GM12878 (cell line): ENCODE data around the gene RIC3. TPM values are rescaled to one million over a fixed set of nuclear protein-coding genes. Genes with fewer than 3 reads are reported as not detected.

Experiments
- ATAC-seq: fragments of 200-7000 bp; cut with Tn5 transposase; 3 replicates; pipeline ENCODE4 v1.9.1; 2020; ENCODE audit warnings: mild to moderate bottlenecking, moderate library complexity
- BruUV-seq: library from RNA; stranded (reverse); fragments of 400-500 nt; replicated peaks from 2 replicates; lab custom pipeline; 2021; lab: Mats Ljungman, UMichigan
- CTCF ChIA-PET: fragments of 300-600 bp; sonication (Branson Sonifier 250); formaldehyde crosslinking; extraction: SDS; loops from one replicate; lab custom pipeline; 2021; ENCODE audit warnings: inconsistent platforms; lab: Yijun Ruan, JAX
- POLR2A ChIA-PET: fragments of 350-600 bp; formaldehyde crosslinking; extraction: SDS; loops from one replicate; lab custom pipeline; 2021; ENCODE audit warnings: inconsistent platforms; lab: Charles Lee
- RAD21 ChIA-PET: fragments of 300-600 bp; sonication (Branson Sonifier 250); formaldehyde crosslinking; loops from one replicate; lab custom pipeline; 2023; ENCODE audit warnings: antibody characterized with exemption; ENCODE audit not compliant: unreplicated experiment; lab: Charles Lee
- SMC1A ChIA-PET: fragments of 300-600 bp; sonication (Branson Sonifier 250); formaldehyde crosslinking; loops from one replicate; lab custom pipeline; 2023; ENCODE audit not compliant: unreplicated experiment, uncharacterized antibody; lab: Charles Lee
- DNase-seq: peaks from one replicate; pipeline ENCODE4 v3.0.0-alpha.2; 2011; ENCODE audit warnings: low read depth, low spot score
- FAIRE-seq: peaks from 3 replicates; lab custom pipeline; 2011; peaks lifted over from hg19 to GRCh38; lab: Jason Lieb, UNC
- H2AFZ ChIP-seq: 2 replicates; pipeline ENCODE4 v1.6.0; 2011; ENCODE audit warnings: low read depth, low read length, control low read depth; ENCODE audit not compliant: control insufficient read depth
- H3K27ac ChIP-seq: 2 replicates; pipeline ENCODE4 v1.5.1; 2011; ENCODE audit warnings: control low read depth; ENCODE audit not compliant: control insufficient read depth, insufficient read depth
- H3K27me3 ChIP-seq, 2 experiments: replicated peaks in 1 of 2; 2 replicates each; pipeline versions ENCODE4 v1.6.0 to v1.6.1; 2011; ENCODE audit warnings: low read length in 1 of 2; ENCODE audit not compliant: control insufficient read depth in 2 of 2, insufficient read depth in 2 of 2
- H3K36me3 ChIP-seq, 2 experiments: 2 replicates each; pipeline ENCODE4 v1.5.1; 2011; ENCODE audit warnings: low read length in 1 of 2; ENCODE audit not compliant: control insufficient read depth in 2 of 2, insufficient read depth in 2 of 2
- H3K4me1 ChIP-seq: 2 replicates; pipeline ENCODE4 v1.6.1; 2011; ENCODE audit warnings: mild to moderate bottlenecking, low read length, moderate library complexity, mixed read lengths; ENCODE audit not compliant: control insufficient read depth, insufficient read depth
- H3K4me2 ChIP-seq: 2 replicates; pipeline ENCODE4 v1.6.0; 2011; ENCODE audit warnings: control low read depth; ENCODE audit not compliant: control insufficient read depth, insufficient read depth
- H3K4me3 ChIP-seq: fragments of 200-600 bp; sonication (generic); 2 replicates; pipeline ENCODE4 v1.5.1; 2016
- H3K79me2 ChIP-seq: 2 replicates; pipeline ENCODE4 v1.6.0; 2011; ENCODE audit warnings: low read length; ENCODE audit not compliant: control insufficient read depth, insufficient read depth
- H3K9ac ChIP-seq: 2 replicates; pipeline ENCODE4 v1.8.0; 2011; ENCODE audit warnings: low read length, control low read depth, mixed read lengths; ENCODE audit not compliant: control insufficient read depth, insufficient read depth
- H3K9me3 ChIP-seq: replicated peaks from 3 replicates; pipeline ENCODE4 v1.5.1; 2011; ENCODE audit warnings: mild to moderate bottlenecking, low read length; ENCODE audit not compliant: control insufficient read depth, insufficient read depth
- H4K20me1 ChIP-seq: 2 replicates; pipeline ENCODE4 v1.6.0; 2011; ENCODE audit not compliant: control insufficient read depth, insufficient read depth
- BACH1 ChIP-seq: fragments of 450-650 bp; IDR thresholded peaks from 2 replicates; pipeline ENCODE4 v1.6.1; 2017; ENCODE audit warnings: mild to moderate bottlenecking, borderline replicate concordance
- BHLHE40 ChIP-seq, 2 experiments: fragments of 450-650 bp in 1 of 2; IDR thresholded peaks; 2 replicates each; pipeline ENCODE4 v1.6.1; 2011 to 2017; ENCODE audit warnings: low read depth in 2 of 2, borderline replicate concordance in 1 of 2, improper control_type of control experiment in 1 of 2, low read length in 1 of 2, mild to moderate bottlenecking in 1 of 2
- ESRRA ChIP-seq: IDR thresholded peaks from 2 replicates; pipeline ENCODE4 v1.6.1; 2012; ENCODE audit warnings: mild to moderate bottlenecking, low read length, improper control_type of control experiment
- GATAD2B ChIP-seq: fragments of 450-650 bp; conservative IDR thresholded peaks from 2 replicates; pipeline ENCODE4 v1.6.1; 2017; ENCODE audit warnings: low read depth, mild to moderate bottlenecking, moderate library complexity
- KAT2A ChIP-seq: conservative IDR thresholded peaks from 2 replicates; pipeline ENCODE4 v1.6.1; 2011; ENCODE audit warnings: low read depth, low read length; ENCODE audit not compliant: control insufficient read depth
- KDM1A ChIP-seq: fragments of 200-600 bp; sonication (generic); IDR thresholded peaks from 2 replicates; pipeline ENCODE4 v1.6.1; 2016; ENCODE audit warnings: borderline replicate concordance
- MXI1 ChIP-seq: fragments of 150-350 bp; IDR thresholded peaks from 2 replicates; pipeline ENCODE4 v1.6.1; 2011; ENCODE audit warnings: low read depth, mild to moderate bottlenecking, inconsistent platforms, low read length, improper control_type of control experiment
- NBN ChIP-seq: fragments of 450-650 bp; IDR thresholded peaks from 2 replicates; pipeline ENCODE4 v1.6.1; 2016
- NR2C2 ChIP-seq: IDR thresholded peaks from 2 replicates; pipeline ENCODE4 v1.6.1; 2011; ENCODE audit warnings: borderline replicate concordance, low read depth; ENCODE audit not compliant: control insufficient read depth, insufficient read length
- NR2F1 ChIP-seq: fragments of 450-650 bp; conservative IDR thresholded peaks from 2 replicates; pipeline ENCODE4 v1.6.1; 2017; ENCODE audit warnings: mild to moderate bottlenecking
- RAD51 ChIP-seq: fragments of 450-650 bp; IDR thresholded peaks from 2 replicates; pipeline ENCODE4 v1.6.1; 2016; ENCODE audit warnings: moderate library complexity, mild to moderate bottlenecking, inconsistent platforms
- SRF ChIP-seq, 2 experiments: IDR thresholded peaks; 2 replicates each; pipeline ENCODE4 v1.6.1; 2011; ENCODE audit warnings: low read depth in 2 of 2, low read length in 2 of 2, mild to moderate bottlenecking in 1 of 2, moderate library complexity in 1 of 2
- WGBS: methylation state at CpG from one replicate; pipeline ENCODE4 v1.1.6; 2016; ENCODE audit warnings: low lambda C conversion rate; ENCODE audit not compliant: insufficient replicate concordance, insufficient coverage; ENCODE audit errors: missing lambda C conversion rate; 5-methylcytosine and 5-hydroxymethylcytosine counted together
- in situ Hi-C: fragments of 300-500 bp; cut with MboI; formaldehyde crosslinking; loops from 9 replicates; pipeline ENCODE4 v1.14.3; 2018; ENCODE audit warnings: mixed read lengths
- intact Hi-C: fragments of 100-400 bp; cut with micrococcal nuclease; formaldehyde crosslinking; loops from one replicate; pipeline ENCODE4 v1.14.2; 2022; ENCODE audit not compliant: unreplicated experiment
- polyA plus RNA-seq, 11 experiments: library from polyadenylated mRNA; depleted of rRNA in 4 of 11; unstranded in 6 of 11; stranded (reverse) in 5 of 11; fragments of >200 nt; fragmentation: Nextera tagmentation in 4 of 11; fragmentation: Illumina TruSeq in 1 of 11; extraction: Ambion mirVana in 4 of 11; extraction: Trizol in 1 of 11; gene quantifications; 1 replicate in 1 of 11; 2 replicates in 10 of 11; pipeline versions ENCODE4 v1.2.1 to v1.2.3, GENCODE V29; 2011 to 2016; ENCODE audit warnings: inconsistent platforms in 2 of 11, missing spikeins in 2 of 11, low read depth in 1 of 11
- total RNA-seq, 4 experiments: library from RNA; depleted of rRNA in 3 of 4; stranded (reverse); fragments of >200 nt in 3 of 4; fragmentation: Illumina TruSeq in 1 of 4; extraction: Trizol in 1 of 4; gene quantifications; 2 replicates each; pipeline versions ENCODE4 v1.2.1 to v1.2.3, GENCODE V29; 2013 to 2021
- TF ChIP-seq, protein P1 (sequence below): fragments of 450-650 bp; IDR thresholded peaks from 2 replicates; pipeline ENCODE4 v1.6.1; 2017; ENCODE audit warnings: antibody characterized with exemption, mild to moderate bottlenecking, moderate library complexity
- TF ChIP-seq, protein P2 (sequence below): fragments of 450-650 bp; IDR thresholded peaks from 2 replicates; pipeline ENCODE4 v1.6.1; 2016; ENCODE audit warnings: mild to moderate bottlenecking
- TF ChIP-seq, protein P3 (sequence below): fragments of 450-650 bp; IDR thresholded peaks from 2 replicates; pipeline ENCODE4 v1.6.1; 2018; ENCODE audit warnings: mild to moderate bottlenecking, low read depth, moderate library complexity; ENCODE audit not compliant: partially characterized antibody
- TF ChIP-seq, protein P4 (sequence below): IDR thresholded peaks from 2 replicates; pipeline ENCODE4 v1.6.1; 2012; ENCODE audit warnings: low read length, inconsistent platforms

Gene RIC3
- total and polyA plus RNA-seq, 10 of the 15 experiments (the other 5 are each of a cell fraction or from before 2014, with no cell fraction given), result 0.90 to 8.9 (median 2.2) TPM

DNA sequence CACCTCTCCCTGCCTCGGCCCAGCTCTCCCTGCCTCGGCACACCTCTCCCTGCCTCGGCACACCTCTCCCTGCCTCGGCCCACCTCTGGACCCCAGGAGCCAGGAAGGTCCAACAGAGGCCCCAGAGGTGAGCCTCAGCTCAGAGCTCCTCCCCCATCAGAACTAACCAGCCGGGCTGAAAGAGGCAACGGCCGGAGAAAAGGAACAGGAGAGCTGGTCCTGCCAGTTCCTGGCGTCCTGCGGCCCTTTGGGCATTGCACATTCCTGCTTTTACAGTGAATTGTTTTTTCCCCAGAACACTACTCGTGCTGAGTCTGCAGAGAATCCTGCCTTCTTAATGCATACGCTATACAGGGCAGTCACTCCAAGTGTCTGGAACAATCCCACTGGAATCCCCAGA is 49.1 kb upstream of the RIC3 start (continued):
- TF ChIP-seq, protein P1, sequence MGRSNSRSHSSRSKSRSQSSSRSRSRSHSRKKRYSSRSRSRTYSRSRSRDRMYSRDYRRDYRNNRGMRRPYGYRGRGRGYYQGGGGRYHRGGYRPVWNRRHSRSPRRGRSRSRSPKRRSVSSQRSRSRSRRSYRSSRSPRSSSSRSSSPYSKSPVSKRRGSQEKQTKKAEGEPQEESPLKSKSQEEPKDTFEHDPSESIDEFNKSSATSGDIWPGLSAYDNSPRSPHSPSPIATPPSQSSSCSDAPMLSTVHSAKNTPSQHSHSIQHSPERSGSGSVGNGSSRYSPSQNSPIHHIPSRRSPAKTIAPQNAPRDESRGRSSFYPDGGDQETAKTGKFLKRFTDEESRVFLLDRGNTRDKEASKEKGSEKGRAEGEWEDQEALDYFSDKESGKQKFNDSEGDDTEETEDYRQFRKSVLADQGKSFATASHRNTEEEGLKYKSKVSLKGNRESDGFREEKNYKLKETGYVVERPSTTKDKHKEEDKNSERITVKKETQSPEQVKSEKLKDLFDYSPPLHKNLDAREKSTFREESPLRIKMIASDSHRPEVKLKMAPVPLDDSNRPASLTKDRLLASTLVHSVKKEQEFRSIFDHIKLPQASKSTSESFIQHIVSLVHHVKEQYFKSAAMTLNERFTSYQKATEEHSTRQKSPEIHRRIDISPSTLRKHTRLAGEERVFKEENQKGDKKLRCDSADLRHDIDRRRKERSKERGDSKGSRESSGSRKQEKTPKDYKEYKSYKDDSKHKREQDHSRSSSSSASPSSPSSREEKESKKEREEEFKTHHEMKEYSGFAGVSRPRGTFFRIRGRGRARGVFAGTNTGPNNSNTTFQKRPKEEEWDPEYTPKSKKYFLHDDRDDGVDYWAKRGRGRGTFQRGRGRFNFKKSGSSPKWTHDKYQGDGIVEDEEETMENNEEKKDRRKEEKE, result no peak
- TF ChIP-seq NR2F1 (no peak), BHLHE40 (IDR thresholded peaks at IDR 0.05; ENCODE audit: borderline replicate concordance in 1 of 2, low read depth in 2 of 2, low read length in 1 of 2) (no peak), KAT2A (no peak), RAD51 (no peak), MXI1 (no peak), NBN (no peak)
- TF ChIP-seq, protein P2, sequence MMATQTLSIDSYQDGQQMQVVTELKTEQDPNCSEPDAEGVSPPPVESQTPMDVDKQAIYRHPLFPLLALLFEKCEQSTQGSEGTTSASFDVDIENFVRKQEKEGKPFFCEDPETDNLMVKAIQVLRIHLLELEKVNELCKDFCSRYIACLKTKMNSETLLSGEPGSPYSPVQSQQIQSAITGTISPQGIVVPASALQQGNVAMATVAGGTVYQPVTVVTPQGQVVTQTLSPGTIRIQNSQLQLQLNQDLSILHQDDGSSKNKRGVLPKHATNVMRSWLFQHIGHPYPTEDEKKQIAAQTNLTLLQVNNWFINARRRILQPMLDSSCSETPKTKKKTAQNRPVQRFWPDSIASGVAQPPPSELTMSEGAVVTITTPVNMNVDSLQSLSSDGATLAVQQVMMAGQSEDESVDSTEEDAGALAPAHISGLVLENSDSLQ, result no peak

DNA sequence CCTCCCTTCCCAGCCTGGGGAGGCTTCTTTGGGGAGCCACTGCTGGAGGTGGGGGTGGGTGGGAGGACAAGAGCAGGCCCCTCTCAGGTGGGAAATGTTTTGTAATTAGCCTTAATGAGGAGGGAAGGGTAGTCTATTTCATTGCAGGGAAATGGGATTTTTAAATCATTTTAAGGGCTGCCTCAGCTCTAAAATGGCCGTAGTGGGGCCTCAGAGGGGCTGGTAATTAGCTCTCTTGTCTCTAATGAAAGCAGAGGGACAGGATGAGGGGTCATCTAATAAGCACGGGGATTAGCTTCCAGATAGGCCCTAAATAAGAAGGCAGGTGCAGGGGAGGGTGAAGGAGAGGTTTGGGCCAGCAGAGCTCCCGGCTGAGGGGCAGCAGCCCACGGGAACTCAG is 48.3 kb upstream of the RIC3 start:
- no TSS peak for BruUV-seq
- Histone ChIP-seq H3K9ac (no peak overlapping the region), H4K20me1 (no peaks in the 10 kb centered on the region; the same call in 1 of the 2 replicates), H3K36me3 (no peaks in the 10 kb centered on the region), H3K4me3 (no peak overlapping the region), H3K4me1 (no peaks in the 10 kb centered on the region), H3K9me3 (no peaks in the 10 kb centered on the region), H3K27me3 (no peaks in the 10 kb centered on the region; a peak in 1 of 4 replicates), H3K79me2 (no peaks in the 10 kb centered on the region), H3K4me2 (no peak overlapping the region), H2AFZ (no peak overlapping the region), H3K27ac (no peak overlapping the region)
- POLR2A ChIA-PET, result no interaction called here
- FAIRE-seq (no peak), DNase-seq (no peak), ATAC-seq (no peak)
- CTCF ChIA-PET, result interaction anchor here (1.3 to 2.3 kb wide), 5 partner anchors 18 to 350 kb away, joined by 3 to 7 read pairs (median 5); no protein-coding TSS in a partner anchor
- intact Hi-C loops (no loop called here), in situ Hi-C loops (no loop called here)
- RAD21 ChIA-PET, result no interaction called here
- 0% methylated on average over 4 of the region's 4 CpGs for WGBS
- SMC1A ChIA-PET, result interaction anchor here (0.8 to 1.3 kb wide), 4 partner anchors 14 to 349 kb away, joined by 3 to 5 read pairs (median 4); no protein-coding TSS in a partner anchor
- TF ChIP-seq NR2C2 (no peak), GATAD2B (no peak), SRF (IDR thresholded peaks at IDR 0.05; ENCODE audit: low read depth in 2 of 2, low read length in 2 of 2) (no peak), ESRRA (no peak), BACH1 (no peak), KDM1A (no peak)
- TF ChIP-seq, protein P3, sequence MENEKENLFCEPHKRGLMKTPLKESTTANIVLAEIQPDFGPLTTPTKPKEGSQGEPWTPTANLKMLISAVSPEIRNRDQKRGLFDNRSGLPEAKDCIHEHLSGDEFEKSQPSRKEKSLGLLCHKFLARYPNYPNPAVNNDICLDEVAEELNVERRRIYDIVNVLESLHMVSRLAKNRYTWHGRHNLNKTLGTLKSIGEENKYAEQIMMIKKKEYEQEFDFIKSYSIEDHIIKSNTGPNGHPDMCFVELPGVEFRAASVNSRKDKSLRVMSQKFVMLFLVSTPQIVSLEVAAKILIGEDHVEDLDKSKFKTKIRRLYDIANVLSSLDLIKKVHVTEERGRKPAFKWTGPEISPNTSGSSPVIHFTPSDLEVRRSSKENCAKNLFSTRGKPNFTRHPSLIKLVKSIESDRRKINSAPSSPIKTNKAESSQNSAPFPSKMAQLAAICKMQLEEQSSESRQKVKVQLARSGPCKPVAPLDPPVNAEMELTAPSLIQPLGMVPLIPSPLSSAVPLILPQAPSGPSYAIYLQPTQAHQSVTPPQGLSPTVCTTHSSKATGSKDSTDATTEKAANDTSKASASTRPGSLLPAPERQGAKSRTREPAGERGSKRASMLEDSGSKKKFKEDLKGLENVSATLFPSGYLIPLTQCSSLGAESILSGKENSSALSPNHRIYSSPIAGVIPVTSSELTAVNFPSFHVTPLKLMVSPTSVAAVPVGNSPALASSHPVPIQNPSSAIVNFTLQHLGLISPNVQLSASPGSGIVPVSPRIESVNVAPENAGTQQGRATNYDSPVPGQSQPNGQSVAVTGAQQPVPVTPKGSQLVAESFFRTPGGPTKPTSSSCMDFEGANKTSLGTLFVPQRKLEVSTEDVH, result no peak
- TF ChIP-seq, protein P4, sequence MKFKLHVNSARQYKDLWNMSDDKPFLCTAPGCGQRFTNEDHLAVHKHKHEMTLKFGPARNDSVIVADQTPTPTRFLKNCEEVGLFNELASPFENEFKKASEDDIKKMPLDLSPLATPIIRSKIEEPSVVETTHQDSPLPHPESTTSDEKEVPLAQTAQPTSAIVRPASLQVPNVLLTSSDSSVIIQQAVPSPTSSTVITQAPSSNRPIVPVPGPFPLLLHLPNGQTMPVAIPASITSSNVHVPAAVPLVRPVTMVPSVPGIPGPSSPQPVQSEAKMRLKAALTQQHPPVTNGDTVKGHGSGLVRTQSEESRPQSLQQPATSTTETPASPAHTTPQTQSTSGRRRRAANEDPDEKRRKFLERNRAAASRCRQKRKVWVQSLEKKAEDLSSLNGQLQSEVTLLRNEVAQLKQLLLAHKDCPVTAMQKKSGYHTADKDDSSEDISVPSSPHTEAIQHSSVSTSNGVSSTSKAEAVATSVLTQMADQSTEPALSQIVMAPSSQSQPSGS, result no peak
